Astrocyte (in vitro differentiated cells and primary cell): Measurements from ENCODE around the gene CCDC57. TPM values are rescaled to one million over a fixed set of nuclear protein-coding genes. Genes with fewer than 3 reads are reported as not detected.

Source experiments
- DNase-seq: peaks from one replicate; pipeline ENCODE4 v3.0.0-alpha.2; 2010; ENCODE audit warnings: low read depth
- FAIRE-seq: peaks from 2 replicates; lab custom pipeline; 2011; peaks lifted over from hg19 to GRCh38; lab: Jason Lieb, UNC
- H2AFZ ChIP-seq: 2 replicates; pipeline ENCODE4 v1.6.0; 2012; ENCODE audit warnings: low read depth, low read length, inconsistent platforms
- H3K27ac ChIP-seq: 2 replicates; pipeline ENCODE4 v1.5.1; 2011; ENCODE audit warnings: low read depth, low read length, inconsistent platforms
- H3K27me3 ChIP-seq: 2 replicates; pipeline ENCODE4 v1.6.0; 2011; ENCODE audit warnings: low read length, inconsistent platforms; ENCODE audit not compliant: insufficient read depth
- H3K36me3 ChIP-seq: 2 replicates; pipeline ENCODE4 v1.5.1; 2011; ENCODE audit warnings: low read length, inconsistent platforms; ENCODE audit not compliant: insufficient read depth
- H3K4me1 ChIP-seq: 2 replicates; pipeline ENCODE4 v1.5.1; 2011; ENCODE audit warnings: low read length, inconsistent platforms; ENCODE audit not compliant: insufficient read depth
- H3K4me2 ChIP-seq: 2 replicates; pipeline ENCODE4 v1.6.0; 2012; ENCODE audit warnings: low read length, inconsistent platforms
- H3K4me3 ChIP-seq: 2 replicates; pipeline ENCODE4 v1.5.1; 2011; ENCODE audit warnings: low read depth, mild to moderate bottlenecking, low read length, inconsistent platforms; ENCODE audit not compliant: insufficient read depth
- H3K79me2 ChIP-seq: 2 replicates; pipeline ENCODE4 v1.6.0; 2012; ENCODE audit warnings: mild to moderate bottlenecking, low read length, inconsistent platforms; ENCODE audit not compliant: insufficient read depth
- H3K9ac ChIP-seq: 2 replicates; pipeline ENCODE4 v1.6.0; 2012; ENCODE audit warnings: mild to moderate bottlenecking, low read length, inconsistent platforms
- H3K9me3 ChIP-seq: 2 replicates; pipeline ENCODE4 v1.5.1; 2012; ENCODE audit warnings: low read depth, mild to moderate bottlenecking, low read length, inconsistent platforms; ENCODE audit not compliant: insufficient read depth
- H4K20me1 ChIP-seq: 2 replicates; pipeline ENCODE4 v1.6.0; 2012; ENCODE audit warnings: low read length, inconsistent platforms; ENCODE audit not compliant: insufficient read depth
- H3K27ac Mint-ChIP-seq: one replicate; pipeline ENCODE4 v1.8.0; 2021; ENCODE audit warnings: mild to moderate bottlenecking, mixed read lengths; ENCODE audit not compliant: unreplicated experiment
- H3K27me3 Mint-ChIP-seq: one replicate; pipeline ENCODE4 v1.8.0; 2021; ENCODE audit warnings: low read depth, mixed read lengths; ENCODE audit not compliant: unreplicated experiment
- H3K36me3 Mint-ChIP-seq: one replicate; pipeline ENCODE4 v1.8.0; 2021; ENCODE audit warnings: low read depth, mixed read lengths; ENCODE audit not compliant: unreplicated experiment
- H3K4me1 Mint-ChIP-seq: one replicate; pipeline ENCODE4 v1.8.0; 2021; ENCODE audit warnings: low read depth, mixed read lengths; ENCODE audit not compliant: unreplicated experiment
- H3K4me3 Mint-ChIP-seq: one replicate; pipeline ENCODE4 v1.8.0; 2021; ENCODE audit warnings: mild to moderate bottlenecking, moderate library complexity, mixed read lengths; ENCODE audit not compliant: unreplicated experiment
- H3K9me3 Mint-ChIP-seq: one replicate; pipeline ENCODE4 v1.8.0; 2021; ENCODE audit warnings: mild to moderate bottlenecking, mixed read lengths; ENCODE audit not compliant: unreplicated experiment
- EZH2 ChIP-seq: IDR thresholded peaks from 2 replicates; pipeline ENCODE4 v1.6.1; 2012; ENCODE audit warnings: mild to moderate bottlenecking, low read length, inconsistent platforms; ENCODE audit not compliant: insufficient read depth
- total RNA-seq: library from RNA; stranded (reverse); gene quantifications from 2 replicates; pipeline ENCODE4 v1.2.1, GENCODE V29; 2021
- TF ChIP-seq, protein P1 (sequence below): IDR thresholded peaks from 2 replicates; pipeline ENCODE4 v1.5.1; 2011; ENCODE audit warnings: low read depth, mild to moderate bottlenecking, inconsistent platforms, low read length, moderate library complexity; ENCODE audit not compliant: insufficient read depth

Gene CCDC57
- total RNA-seq, 1 donor from 2014 or later: 20.4 TPM

- no peak overlapping the region for H3K4me2 ChIP-seq
- FAIRE-seq: no peak
These were observed 90.7 kb downstream of the CCDC57 start for GRCh38 chr17:82121660-82122629.

DNA sequence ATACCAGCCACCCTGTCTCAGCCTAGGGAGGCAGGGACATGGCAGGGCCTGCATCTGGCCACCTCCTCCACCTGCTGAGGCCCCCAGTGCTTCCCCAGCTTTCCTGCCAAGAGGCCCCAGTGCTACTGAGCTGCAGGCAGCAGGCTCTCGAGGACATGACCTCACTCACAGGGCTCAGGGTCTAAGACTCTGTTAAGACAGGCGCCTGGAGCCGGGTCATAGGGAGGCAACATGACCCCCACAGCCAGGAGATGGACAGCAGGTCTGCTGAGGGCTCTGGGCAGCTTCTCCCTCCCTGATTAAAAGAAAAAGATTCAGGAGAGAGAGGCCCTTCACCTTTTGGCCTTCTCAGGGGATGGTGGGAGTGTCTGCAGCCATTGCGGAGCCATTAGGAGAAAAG, 91.4 kb downstream of the CCDC57 start:
- H3K4me1 Mint-ChIP-seq: peaks cover 27% of the 10 kb centered on the region
- H3K36me3 ChIP-seq: no peaks in the 10 kb centered on the region
- no peaks in the 10 kb centered on the region for H3K9me3 Mint-ChIP-seq
- no peaks in the 10 kb centered on the region for H3K79me2 ChIP-seq
- no peaks in the 10 kb centered on the region for H3K9me3 ChIP-seq
- DNase-seq (no peak), FAIRE-seq (no peak)
- H3K4me1 ChIP-seq: peaks cover 4% of the 10 kb centered on the region
- no peak overlapping the region for H3K27ac Mint-ChIP-seq
- peaks cover 2% of the 10 kb centered on the region for H3K36me3 Mint-ChIP-seq
- no peaks in the 10 kb centered on the region for H3K27me3 Mint-ChIP-seq
- H2AFZ ChIP-seq: no peak overlapping the region
- no peak for TF ChIP-seq EZH2
- TF ChIP-seq, protein P1, sequence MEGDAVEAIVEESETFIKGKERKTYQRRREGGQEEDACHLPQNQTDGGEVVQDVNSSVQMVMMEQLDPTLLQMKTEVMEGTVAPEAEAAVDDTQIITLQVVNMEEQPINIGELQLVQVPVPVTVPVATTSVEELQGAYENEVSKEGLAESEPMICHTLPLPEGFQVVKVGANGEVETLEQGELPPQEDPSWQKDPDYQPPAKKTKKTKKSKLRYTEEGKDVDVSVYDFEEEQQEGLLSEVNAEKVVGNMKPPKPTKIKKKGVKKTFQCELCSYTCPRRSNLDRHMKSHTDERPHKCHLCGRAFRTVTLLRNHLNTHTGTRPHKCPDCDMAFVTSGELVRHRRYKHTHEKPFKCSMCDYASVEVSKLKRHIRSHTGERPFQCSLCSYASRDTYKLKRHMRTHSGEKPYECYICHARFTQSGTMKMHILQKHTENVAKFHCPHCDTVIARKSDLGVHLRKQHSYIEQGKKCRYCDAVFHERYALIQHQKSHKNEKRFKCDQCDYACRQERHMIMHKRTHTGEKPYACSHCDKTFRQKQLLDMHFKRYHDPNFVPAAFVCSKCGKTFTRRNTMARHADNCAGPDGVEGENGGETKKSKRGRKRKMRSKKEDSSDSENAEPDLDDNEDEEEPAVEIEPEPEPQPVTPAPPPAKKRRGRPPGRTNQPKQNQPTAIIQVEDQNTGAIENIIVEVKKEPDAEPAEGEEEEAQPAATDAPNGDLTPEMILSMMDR: no peak
- no peak overlapping the region for H3K4me3 Mint-ChIP-seq
- H3K4me2 ChIP-seq: no peak overlapping the region
- no peak overlapping the region for H3K9ac ChIP-seq
- H3K27me3 ChIP-seq: no peaks in the 10 kb centered on the region
- H4K20me1 ChIP-seq: peaks cover 11% of the 10 kb centered on the region
- no peak overlapping the region for H3K4me3 ChIP-seq
- no peak overlapping the region for H3K27ac ChIP-seq

More at GRCh38 chr17:82121660-82122629, 90.7 kb downstream of the CCDC57 start:
- no peaks in the 10 kb centered on the region for H3K27me3 ChIP-seq
- DNase-seq: no peak
- H3K27ac ChIP-seq: no peak overlapping the region
- Mint-ChIP-seq H3K4me1 (peaks cover 27% of the 10 kb centered on the region), H3K27me3 (no peaks in the 10 kb centered on the region), H3K9me3 (no peaks in the 10 kb centered on the region), H3K27ac (no peak overlapping the region), H3K4me3 (no peak overlapping the region), H3K36me3 (peaks cover 9% of the 10 kb centered on the region)
- H3K9me3 ChIP-seq: no peaks in the 10 kb centered on the region
- no peaks in the 10 kb centered on the region for H3K79me2 ChIP-seq
- H4K20me1 ChIP-seq: peaks cover 8% of the 10 kb centered on the region
- peaks cover 4% of the 10 kb centered on the region for H3K4me1 ChIP-seq
- no peak for TF ChIP-seq EZH2
- TF ChIP-seq, protein P1: no peak
- H2AFZ ChIP-seq: no peak overlapping the region
- H3K4me3 ChIP-seq: no peak overlapping the region
- no peaks in the 10 kb centered on the region for H3K36me3 ChIP-seq
- no peak overlapping the region for H3K9ac ChIP-seq

- H2AFZ ChIP-seq: no peak overlapping the region
- H4K20me1 ChIP-seq: peaks cover 12% of the 10 kb centered on the region
- no peak overlapping the region for H3K27ac ChIP-seq
- Mint-ChIP-seq H3K27me3 (no peaks in the 10 kb centered on the region), H3K4me3 (no peak overlapping the region), H3K27ac (no peak overlapping the region), H3K9me3 (no peaks in the 10 kb centered on the region), H3K36me3 (peaks cover 1% of the 10 kb centered on the region), H3K4me1 (peaks cover 27% of the 10 kb centered on the region)
- no peak overlapping the region for H3K4me2 ChIP-seq
- H3K4me3 ChIP-seq: no peak overlapping the region
- no peaks in the 10 kb centered on the region for H3K9me3 ChIP-seq
- H3K79me2 ChIP-seq: no peaks in the 10 kb centered on the region
- DNase-seq: peak; percentile 39
- no peak overlapping the region for H3K9ac ChIP-seq
- no peaks in the 10 kb centered on the region for H3K27me3 ChIP-seq
- H3K36me3 ChIP-seq: no peaks in the 10 kb centered on the region
- TF ChIP-seq, protein P1: no peak
- no peak for TF ChIP-seq EZH2
- H3K4me1 ChIP-seq: peaks cover 4% of the 10 kb centered on the region
- no peak for FAIRE-seq
These were observed 92.5 kb downstream of the CCDC57 start for GRCh38 chr17:82120148-82120547.
